Stimulated activated CD4-positive, alpha-beta T cell treated with anti-CD3 and anti-CD28 coated beads, TNF-alpha, amount 100 ng/mL, for 1 hour (primary cell): ENCODE results near the gene ARHGEF16.

Experiments used
- DNase-seq, 3 donors: peaks; one replicate each; pipeline ENCODE4 v3.0.0-alpha.2; 2020; ENCODE audit warnings: low read depth in 3 of 3, low spot score in 1 of 3

ARHGEF16 gene

DNA sequence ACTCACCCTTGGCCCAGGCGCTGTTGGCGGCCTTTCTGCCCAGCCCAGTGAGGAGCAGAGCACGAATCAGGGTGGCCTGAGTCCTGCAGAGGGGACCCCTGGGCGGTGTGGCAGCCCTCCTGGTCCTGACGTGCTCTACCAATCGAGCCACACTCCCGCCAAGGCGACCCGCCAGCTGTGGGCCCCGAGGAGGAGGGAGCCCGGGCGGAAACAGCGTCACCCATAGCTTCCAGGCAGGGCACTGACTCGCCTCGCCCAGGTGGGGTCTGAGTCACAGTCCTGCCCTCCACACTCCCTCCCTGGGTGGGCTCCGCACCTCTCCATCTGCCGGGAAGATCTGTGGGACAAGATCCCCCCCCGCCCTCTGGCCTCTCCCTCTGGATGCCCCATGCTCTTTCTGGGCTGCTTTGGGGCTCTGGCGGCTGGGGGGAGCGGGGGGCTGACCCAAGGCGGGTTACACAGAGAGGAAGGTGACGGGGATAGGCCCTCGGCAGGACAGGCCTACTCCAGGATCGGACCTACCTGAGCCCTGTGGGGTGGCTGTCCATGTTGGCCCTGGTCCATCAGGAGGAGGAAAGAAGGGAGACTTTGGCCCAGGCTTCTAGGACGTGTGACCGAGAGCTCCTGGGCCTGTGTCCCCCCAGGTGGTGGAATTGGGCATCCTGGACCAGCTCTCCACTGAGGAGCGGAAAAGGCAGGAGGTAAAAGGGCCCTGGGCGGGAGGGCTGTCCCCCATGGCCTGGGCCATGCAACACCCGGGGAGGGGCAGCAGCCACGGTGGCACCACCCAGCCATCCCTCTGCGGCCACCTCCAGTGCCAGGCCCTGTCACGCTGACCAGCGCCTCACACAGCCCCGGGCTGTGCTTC lies 14.0 kb downstream of the ARHGEF16 start:
- no peak for DNase-seq

DNA sequence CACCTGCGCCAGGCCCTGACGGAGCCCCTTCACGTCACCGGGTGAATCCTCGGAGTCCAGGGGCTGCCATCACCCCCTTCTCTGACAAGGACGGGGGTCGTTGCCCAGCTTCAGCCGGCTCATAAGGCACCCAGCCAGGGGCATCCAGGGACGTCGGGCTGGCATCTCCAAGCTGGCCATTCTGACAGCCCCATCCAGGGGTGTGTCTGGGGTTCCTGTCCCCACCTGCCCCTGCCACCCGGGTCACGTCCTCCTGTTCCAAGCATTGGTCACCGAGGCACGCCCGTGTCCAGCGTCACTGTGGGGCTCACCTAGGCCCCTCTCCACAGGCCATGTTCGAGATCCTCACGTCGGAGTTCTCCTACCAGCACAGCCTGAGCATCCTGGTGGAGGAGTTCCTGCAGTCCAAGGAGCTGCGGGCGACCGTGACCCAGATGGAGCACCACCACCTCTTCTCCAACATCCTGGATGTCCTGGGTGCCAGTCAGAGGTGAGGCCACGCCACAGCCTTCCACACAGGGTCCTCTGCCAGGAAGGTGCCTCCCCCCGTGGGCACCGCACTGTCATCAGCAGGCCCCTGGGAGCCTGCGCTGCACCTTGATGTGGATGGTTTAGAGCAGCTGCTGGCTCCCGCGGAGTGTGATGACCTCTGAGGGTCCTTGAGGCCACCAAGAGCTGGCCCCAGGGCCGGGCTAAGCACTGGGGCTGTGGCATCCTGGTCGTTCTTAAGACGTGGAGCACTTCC lies 14.8 kb downstream of the ARHGEF16 start:
- DNase-seq = no peak

DNA sequence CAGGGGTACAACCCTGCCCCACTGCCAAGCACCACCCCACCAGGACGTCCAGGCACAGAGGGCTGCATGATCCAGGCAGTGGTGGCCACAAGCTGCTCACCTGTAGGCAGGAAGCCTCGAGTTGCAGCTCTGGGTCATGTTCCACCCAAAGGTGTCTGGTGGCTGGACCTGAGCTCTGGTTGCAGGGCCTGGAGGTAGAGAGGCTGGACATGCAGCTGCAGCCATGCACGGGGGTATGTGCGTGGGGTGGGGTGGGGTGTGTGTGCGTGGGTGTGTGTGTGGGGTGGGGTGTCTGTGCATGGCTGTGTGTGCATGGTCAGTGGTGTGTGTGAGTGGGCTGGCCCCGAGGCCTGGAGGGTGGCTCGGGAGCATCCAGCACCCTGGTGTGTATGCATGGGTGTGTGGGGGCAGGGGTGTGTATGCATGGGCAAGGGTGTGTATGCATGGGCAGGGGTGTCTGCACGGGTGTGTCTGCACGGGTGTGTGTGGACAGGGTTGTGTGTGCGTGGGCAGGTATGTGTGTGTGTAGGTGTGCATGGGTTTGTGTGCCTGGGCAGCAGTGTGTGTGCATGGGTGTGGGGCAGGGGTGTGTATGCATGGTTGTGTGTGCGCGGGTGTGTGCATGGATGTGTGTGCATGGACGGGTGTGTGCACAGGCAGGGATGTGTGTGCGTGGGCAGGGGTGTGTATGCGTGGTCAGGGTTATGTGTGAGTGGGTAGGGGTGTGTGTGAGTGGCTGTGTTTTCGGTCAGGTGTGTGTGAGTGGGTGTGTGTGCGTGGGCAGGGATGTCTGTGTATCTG lies 15.6 kb downstream of the ARHGEF16 start:
- DNase-seq = no peak

DNA sequence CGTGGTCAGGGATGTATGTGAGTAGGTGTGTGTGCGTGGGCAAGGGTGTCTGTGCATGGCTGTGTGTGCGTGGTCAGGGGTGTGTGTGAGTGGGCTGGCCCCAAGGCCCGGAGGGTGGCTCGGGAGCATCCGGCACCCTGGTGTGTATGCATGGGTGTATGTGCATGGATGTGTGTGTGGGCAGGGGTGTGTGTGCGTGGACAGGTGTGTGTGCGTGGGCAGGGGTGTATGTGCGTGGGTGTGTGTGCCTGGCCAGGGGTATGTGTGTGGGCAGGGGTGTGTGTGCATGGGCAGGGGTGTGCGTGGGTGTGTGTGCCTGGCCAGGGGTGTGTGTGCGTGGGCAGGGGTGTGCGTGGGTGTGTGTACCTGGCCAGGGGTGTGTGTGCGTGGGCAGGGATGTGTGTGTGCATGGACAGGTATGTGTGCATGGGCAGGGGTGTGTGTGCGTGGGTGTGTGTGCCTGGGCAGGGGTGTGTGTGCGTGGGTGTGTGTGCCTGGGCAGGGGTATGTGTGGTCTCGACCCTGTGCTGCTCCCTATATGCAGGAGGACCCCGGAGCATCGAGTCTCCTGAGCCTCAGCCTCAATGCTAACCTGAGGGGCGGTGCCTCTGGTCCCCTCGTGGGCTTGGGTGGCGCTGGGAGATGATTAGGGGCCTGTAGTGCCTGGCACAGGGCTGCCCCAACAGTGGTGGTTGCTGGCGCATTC lies 16.3 kb downstream of the ARHGEF16 start:
- no peak for DNase-seq

DNA sequence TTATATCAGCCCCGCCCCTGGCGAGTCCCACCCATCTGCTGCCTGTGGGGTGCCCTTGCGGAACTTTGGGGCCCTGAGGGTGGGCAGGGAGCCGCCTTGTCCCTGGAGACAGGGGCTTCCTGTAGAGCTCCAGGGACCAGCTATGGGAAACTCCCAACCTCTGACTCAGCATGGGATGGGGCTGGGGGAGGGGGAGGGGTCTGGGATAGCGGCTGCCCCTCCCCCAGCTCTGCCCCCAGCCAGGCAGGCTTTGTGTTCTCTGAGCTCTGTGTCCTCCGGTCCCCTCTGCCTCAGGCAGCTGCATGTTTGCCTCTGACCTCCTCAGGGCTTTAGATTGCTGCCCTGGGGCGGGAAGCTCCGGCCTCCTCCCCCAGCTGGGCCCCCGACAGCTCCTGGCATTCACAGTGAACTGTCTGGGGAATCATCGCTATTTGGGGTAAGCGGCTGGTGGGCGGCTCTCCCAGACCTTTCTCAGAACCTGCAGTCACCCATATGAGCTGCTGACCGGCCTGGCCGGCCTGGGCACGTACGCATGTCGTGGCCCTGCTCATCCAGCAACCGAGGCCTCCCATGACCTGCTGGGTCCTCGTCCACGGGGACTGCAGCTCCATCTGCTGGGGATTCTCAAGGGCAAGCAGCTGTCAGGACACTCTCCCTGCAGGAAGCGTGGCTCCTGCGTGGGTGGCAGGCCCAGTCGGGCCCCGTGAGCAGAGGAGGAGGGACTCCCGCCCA lies 17.1 kb downstream of the ARHGEF16 start:
- DNase-seq = no peak

DNA sequence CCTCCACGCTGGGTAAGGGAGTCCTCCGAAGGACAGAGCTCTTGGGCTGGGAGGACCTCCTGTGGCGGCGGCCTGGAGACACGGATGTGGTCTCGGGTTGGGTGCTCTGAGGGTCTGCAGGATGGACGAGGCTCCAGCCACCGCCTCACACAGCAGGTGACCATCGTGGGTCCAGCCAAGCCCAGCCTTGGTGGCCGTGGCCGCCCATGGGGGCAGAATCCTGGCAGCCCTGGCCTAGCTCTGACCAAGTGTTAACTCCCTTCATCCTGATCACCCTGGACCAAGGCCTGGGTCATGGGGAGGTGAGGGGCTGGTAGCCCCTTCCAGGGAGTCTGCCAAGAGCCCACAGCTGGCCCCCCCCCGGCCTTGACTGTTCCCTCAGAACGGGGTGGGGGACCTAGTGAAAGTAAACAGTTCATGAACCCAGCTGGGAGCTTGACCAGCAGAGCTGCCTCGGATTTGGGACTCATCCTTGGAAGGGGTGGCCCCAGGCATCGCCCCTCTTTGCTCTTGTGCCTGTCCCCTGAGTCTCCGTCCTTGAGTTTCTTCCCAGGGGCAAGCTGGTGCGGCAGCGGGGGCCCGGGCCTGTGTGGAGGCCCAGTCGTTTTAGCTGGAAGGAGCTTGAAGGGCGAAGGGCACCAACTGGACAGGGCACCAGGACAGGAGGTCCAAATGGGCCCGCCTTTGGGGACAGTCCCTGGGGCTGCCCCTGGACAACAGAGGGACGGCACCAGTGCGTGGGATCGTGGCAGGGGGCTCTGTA lies 17.8 kb downstream of the ARHGEF16 start:
- no peak for DNase-seq

DNA sequence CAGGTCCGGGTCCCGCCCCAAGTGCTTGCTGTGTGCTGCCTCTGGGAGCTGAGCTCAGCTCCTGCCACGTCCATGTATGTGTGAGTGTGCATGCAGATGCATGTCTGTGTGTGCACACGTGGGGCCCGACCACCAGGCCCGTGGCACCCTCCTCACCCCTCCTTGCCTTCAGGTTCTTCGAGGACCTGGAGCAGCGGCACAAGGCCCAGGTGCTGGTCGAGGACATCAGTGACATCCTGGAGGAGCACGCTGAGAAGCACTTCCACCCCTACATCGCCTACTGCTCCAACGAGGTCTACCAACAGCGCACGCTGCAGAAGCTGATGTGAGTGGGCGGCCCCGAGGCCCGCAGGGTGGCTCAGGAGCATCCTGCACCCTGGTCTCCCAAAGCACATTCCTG lies 18.4 kb downstream of the ARHGEF16 start:
- DNase-seq = no peak

DNA sequence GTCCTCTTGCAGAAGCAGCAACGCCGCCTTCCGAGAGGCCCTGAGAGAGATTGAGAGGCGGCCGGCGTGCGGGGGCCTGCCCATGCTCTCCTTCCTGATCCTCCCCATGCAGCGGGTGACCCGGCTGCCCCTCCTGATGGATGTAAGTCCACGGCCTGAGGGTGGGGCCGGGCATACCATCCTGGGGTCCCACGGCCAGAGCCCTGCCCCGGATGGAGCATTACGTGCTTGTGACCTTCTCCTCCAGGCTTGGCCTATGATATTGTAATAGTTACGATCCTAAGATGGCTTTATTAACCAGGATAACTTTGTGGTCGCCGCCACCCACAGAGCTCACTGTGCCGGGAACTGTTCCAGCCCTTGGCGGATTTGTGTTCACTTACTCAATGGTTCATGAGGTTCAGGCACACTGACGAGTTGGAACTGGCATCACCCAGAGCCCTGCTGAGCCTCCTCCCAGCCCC lies 18.9 kb downstream of the ARHGEF16 start:
- no peak for DNase-seq

DNA sequence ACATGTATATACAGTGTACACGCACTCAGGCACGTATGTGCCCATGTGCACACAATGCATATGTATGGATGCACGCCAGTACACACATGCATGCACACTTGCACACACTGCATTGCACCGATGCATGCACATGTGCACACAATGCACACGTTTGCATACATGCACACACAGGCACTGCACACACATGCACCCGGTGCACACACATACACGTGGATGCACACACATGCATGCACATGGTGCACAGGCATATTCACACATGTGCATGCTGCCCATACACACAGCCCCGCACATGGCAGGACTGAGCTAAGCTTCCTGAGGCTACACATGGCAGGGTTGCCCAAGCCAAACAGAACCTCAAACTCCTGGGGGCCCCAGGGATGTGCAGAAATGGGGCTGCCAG lies 19.6 kb downstream of the ARHGEF16 start:
- no peak for DNase-seq

DNA sequence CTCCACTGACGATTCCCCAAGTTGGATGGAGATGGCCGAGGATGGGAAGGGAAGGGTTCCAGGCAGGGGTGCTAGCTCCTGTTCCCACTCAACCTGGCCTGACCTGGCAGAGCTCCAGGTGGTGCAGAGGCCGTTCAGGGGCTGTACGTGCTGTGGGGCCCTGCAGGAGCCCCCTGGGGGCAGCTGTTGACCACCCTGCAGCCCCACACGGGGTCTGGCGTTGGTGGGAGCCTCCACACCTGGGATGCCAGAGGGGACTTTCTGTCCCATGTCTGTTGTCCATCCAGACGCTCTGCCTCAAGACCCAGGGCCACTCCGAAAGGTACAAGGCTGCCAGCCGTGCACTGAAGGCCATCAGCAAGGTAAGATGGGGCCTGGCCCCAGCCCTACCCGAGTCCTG lies 20.0 kb downstream of the ARHGEF16 start:
- DNase-seq = no peak

DNA sequence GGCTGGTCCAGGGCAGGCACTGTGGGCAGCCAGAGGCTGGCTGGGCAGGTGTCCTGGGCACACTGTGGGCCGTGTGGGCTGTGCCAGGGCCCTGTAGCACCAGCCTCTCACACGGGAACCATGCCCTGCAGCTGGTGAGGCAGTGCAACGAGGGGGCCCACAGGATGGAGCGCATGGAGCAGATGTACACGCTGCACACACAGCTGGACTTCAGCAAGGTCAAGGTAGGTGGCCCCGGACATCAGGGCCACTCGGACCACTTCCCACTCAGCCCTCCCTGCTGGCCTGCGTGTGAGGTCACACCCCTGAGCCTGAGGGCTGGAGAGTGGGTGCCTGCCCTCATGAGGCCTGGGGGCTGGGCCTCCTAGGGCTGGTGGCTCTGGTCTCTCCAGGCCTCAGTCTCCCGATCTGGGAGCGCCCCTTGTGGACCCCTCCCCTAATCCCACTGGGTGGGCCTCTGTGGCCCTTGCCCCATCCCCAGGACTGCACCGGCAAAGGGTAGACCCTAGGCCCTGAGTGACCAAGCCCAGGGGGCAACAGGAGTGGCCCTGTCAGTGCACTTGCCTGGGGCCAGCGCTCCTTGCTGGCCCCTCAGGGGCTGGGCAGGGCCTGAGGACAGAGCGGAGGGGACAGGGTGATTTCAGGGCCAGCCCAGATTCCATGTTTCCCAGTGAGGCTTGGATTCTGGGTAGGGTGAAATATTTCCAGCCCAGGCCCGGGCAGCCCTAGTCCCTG lies 21.5 kb downstream of the ARHGEF16 start:
- DNase-seq = no peak

DNA sequence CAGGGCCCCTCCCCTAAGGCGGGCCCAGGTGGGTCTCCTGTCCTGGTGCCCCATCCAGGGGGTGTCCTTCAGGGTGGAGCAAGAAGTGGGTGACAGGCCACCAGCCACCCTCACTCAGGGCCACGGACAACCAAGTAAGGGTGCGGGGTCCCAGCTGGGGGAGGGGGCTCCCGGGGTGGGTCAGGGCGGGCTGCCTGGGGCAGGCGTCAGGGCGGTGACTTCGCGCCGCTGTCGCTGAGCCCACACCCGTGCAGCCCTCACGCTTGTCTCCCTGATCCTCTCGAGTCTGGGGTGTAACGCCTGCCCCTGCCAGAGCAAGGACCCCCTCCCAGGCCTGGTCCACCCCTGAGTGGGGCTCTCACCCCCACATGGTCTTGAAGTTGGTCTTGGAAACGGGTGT lies 22.2 kb downstream of the ARHGEF16 start:
- DNase-seq = no peak

DNA sequence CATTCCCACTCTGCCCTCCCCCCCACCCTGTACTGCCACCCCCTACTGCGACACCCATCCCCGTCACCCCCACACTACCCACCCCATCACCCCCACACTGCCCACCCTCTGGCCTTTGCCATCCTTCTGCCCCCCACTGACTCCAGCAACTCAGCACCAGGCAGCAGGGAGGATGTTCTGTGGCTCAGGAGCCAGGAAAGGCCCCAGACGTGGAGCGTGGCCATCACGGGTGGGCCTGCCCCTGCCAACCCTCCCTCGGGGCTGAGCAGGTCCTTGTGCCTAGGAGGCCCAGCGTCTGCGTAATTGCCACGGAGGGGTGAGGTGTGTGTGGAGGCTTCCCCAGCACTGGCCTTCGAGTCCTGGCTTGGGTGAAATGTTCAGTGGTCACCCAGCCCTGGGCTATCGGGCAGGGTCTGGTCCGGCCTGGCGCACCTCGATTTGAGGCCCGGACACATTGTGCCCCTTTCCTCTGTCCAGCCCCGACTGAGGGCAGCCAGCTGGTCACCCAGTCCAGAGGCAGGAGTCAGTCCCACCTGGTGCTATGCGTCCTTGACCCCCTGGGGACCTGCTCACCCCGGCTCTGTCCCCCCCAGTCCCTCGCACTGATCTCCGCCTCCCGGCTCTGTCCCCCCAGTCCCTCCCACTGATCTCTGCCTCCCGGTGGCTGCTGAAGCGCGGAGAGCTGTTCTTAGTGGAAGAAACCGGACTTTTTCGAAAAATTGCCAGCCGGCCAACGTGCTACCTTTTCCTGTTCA lies 23.0 kb downstream of the ARHGEF16 start:
- no peak for DNase-seq

DNA sequence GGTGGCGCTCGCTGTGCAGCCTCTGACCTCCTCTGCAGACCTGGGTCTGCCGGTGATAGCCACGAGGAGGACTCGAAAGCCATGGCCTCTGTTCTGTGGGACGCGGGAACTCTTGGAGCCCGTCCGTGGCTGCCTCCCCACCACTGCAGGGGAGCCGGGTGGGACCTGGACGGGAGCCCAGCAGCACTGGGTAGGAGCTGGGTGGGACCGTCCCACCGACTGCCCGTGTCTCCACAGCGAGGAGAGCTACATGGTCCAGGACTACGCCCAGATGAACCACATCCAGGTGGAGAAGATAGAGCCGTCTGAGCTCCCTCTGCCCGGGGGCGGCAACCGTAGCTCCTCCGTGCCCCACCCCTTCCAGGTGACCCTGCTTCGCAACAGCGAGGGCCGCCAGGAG lies 23.7 kb downstream of the ARHGEF16 start:
- DNase-seq = no peak

DNA sequence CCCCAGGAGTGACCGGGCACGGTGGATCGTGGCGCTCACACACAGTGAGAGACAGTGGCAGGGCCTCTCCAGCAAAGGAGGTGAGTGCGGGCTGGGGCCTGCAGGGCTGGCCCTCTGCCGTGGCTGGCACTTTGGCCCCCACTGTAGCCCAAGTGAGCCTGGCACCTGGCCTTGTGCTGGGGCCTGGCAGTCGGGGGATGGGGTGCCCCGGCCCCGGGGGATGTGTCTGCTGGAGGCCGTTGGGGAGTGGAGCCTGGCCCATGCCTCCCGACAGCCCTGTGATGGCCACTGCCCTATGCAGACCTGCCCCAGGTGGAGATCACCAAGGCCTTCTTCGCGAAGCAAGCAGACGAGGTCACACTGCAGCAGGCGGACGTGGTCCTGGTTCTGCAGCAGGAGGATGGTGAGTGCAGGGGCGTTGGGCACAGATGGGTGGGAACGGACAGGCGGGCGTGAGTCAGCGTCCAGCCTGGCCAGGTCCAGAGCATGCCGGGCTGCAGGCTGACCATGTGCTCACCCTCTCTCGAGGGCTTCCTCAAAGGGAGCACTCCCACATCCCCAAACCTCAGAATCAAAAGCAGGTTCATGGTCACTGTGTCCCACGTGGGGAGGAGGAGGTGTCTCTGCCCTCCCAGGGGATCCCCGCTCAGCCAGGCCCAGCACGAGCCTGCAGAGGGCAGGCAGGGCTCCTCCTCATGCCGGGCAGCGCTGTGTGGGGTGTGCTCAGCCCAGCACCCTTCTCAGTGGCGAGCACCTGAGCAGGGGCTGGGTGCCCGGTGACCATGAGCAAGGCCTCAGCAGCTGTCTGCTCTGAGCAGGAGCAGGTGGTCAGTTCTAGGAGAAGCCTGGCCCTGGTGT lies 25.3 kb downstream of the ARHGEF16 start:
- DNase-seq = no peak

DNA sequence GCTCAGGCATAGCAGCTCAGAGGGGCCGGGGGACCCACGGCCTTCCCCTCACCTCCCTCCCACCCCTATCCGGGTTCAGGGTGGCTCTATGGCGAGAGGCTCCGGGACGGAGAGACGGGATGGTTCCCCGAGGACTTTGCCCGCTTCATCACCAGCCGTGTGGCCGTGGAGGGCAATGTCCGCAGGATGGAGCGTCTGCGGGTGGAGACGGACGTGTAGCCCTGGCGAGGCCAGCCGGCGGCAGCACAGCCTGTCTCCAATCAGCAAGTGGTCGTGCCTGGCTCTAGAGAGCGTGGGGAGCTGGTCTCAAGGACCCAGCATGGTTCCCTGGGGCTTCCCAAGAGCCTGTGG lies 25.9 kb downstream of the ARHGEF16 start:
- no peak for DNase-seq

DNA sequence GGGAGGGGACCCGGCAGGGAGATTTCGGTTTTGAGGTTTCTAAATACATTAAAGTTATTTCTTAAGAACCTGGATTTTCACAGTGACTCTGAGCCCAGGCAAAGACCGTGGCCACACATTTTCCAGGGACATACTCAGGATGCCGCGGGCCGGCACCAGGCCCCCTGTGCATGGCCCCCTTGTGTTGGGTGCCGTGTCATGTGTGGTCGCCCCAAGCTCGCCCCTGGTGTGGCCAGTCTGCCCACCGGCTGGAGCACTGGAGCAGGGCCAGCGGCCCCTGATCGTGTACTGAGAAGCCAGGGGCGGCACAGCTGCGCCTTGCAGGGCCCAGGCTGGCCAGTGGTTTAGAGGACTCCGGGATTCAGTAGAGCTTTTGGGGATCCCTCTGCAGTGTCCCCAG lies 26.6 kb downstream of the ARHGEF16 start:
- no peak for DNase-seq
